ENCODE results near the gene TRH.

The TRH gene

DNA sequence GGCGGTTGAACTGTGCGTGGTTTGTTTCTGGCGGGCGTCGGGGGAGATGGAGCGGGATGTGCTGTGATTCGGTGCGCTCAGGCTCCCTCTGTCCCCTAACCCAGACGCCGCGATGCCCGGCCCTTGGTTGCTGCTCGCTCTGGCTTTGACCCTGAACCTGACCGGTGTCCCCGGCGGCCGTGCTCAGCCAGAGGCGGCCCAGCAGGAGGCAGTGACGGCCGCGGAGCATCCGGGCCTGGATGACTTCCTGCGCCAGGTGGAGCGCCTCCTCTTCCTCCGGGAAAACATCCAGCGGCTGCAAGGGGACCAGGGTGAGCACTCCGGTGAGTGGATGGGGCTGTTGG, 1.2 kb downstream of the TRH start:
- Histone ChIP-seq H3K9me3 (no peaks in the 10 kb centered on the region), H3K27ac (no peak overlapping the region), H3K36me3 (no peaks in the 10 kb centered on the region), H4K20me1 (peaks cover 16% of the 10 kb centered on the region; the same call in 1 of the 2 replicates), H3K4me2 (peak overlapping the region; percentile 93), H3K4me1 (peaks cover 22% of the 10 kb centered on the region), H3K4me3 (no peak overlapping the region), H3K9ac (no peak overlapping the region), H3K27me3 (peaks cover 46% of the 10 kb centered on the region)
- TF ChIP-seq Cebpa-rat (IDR thresholded peaks at IDR 0.05), result no peak

GRCh38 chr3:129976286-129976685, 1.8 kb downstream of the TRH start:
- Histone ChIP-seq H3K27ac (no peak overlapping the region), H3K36me3 (no peaks in the 10 kb centered on the region), H3K27me3 (peaks cover 46% of the 10 kb centered on the region), H3K4me2 (no peak overlapping the region; the same call in 1 of the 2 replicates), H3K9ac (no peak overlapping the region), H3K9me3 (no peaks in the 10 kb centered on the region), H3K4me1 (peaks cover 22% of the 10 kb centered on the region), H4K20me1 (peaks cover 16% of the 10 kb centered on the region; the same call in 1 of the 2 replicates), H3K4me3 (no peak overlapping the region)
- TF ChIP-seq Cebpa-rat (IDR thresholded peaks at IDR 0.05), result no peak

GRCh38 chr3:129978123-129978522, 3.6 kb downstream of the TRH start:
- H3K9me3 ChIP-seq, result no peaks in the 10 kb centered on the region
- no peak overlapping the region for H3K4me3 ChIP-seq
- no peak overlapping the region for H3K9ac ChIP-seq
- H4K20me1 ChIP-seq, result peaks cover 16% of the 10 kb centered on the region; the same call in 1 of the 2 replicates
- TF ChIP-seq Cebpa-rat (IDR thresholded peaks at IDR 0.05), result no peak
- no peaks in the 10 kb centered on the region for H3K36me3 ChIP-seq
- H3K4me2 ChIP-seq, result no peak overlapping the region
- peaks cover 40% of the 10 kb centered on the region for H3K27me3 ChIP-seq
- H3K4me1 ChIP-seq, result peaks cover 22% of the 10 kb centered on the region
- no peak overlapping the region for H3K27ac ChIP-seq

DNA sequence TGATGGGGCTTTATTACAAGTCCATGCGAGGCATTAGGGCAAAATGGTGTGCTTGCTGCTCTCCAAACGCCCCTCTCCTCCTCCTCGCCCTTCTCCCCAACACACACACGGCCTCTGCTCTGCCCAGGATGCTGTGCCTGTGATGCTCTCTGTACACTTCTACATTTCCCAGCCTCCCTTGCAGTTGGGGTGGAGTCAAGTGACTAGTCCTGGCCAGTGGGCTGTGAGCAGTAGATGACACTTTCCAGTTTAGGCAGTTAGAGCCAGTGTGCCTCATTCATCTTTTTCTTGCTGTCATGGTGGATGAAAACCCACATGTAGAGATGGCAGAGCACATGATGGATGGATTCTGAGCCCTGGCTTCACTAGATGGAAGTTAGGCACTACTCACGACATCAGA, 5.4 kb downstream of the TRH start:
- no peak overlapping the region for H3K27ac ChIP-seq
- peaks cover 13% of the 10 kb centered on the region; the same call in 1 of the 2 replicates for H4K20me1 ChIP-seq
- peaks cover 7% of the 10 kb centered on the region for H3K4me1 ChIP-seq
- no peak overlapping the region for H3K4me3 ChIP-seq
- H3K36me3 ChIP-seq, result no peaks in the 10 kb centered on the region
- H3K9ac ChIP-seq, result no peak overlapping the region
- peaks cover 22% of the 10 kb centered on the region for H3K27me3 ChIP-seq
- TF ChIP-seq Cebpa-rat (IDR thresholded peaks at IDR 0.05), result no peak
- H3K9me3 ChIP-seq, result no peaks in the 10 kb centered on the region
- H3K4me2 ChIP-seq, result no peak overlapping the region

GRCh38 chr3:129983561-129983960, 9.0 kb downstream of the TRH start:
- Histone ChIP-seq H3K36me3 (no peaks in the 10 kb centered on the region), H3K4me2 (no peak overlapping the region), H3K27ac (no peak overlapping the region), H3K4me1 (no peaks in the 10 kb centered on the region), H3K9ac (no peak overlapping the region), H3K9me3 (no peaks in the 10 kb centered on the region), H4K20me1 (no peaks in the 10 kb centered on the region), H3K4me3 (no peak overlapping the region), H3K27me3 (no peaks in the 10 kb centered on the region)
- no peak for TF ChIP-seq Cebpa-rat (IDR thresholded peaks at IDR 0.05)

GRCh38 chr3:129984125-129984524, 9.6 kb downstream of the TRH start:
- Histone ChIP-seq H3K4me3 (no peak overlapping the region), H3K4me1 (no peaks in the 10 kb centered on the region), H3K4me2 (no peak overlapping the region), H4K20me1 (no peaks in the 10 kb centered on the region), H3K9me3 (no peaks in the 10 kb centered on the region), H3K27me3 (no peaks in the 10 kb centered on the region), H3K9ac (no peak overlapping the region), H3K27ac (no peak overlapping the region), H3K36me3 (no peaks in the 10 kb centered on the region)
- no peak for TF ChIP-seq Cebpa-rat (IDR thresholded peaks at IDR 0.05)

- TF ChIP-seq Cebpa-rat (IDR thresholded peaks at IDR 0.05), result no peak
Measured at GRCh38 chr3:129985113-129985512, 10.6 kb downstream of the TRH start.

GRCh38 chr3:129988429-129988828, 13.9 kb downstream of the TRH start:
- TF ChIP-seq Cebpa-rat (IDR thresholded peaks at IDR 0.05), result no peak
- no peak overlapping the region for H3K9ac ChIP-seq

More at GRCh38 chr3:129985113-129985512, 10.6 kb downstream of the TRH start:
- Histone ChIP-seq H3K4me1 (no peaks in the 10 kb centered on the region), H3K36me3 (no peaks in the 10 kb centered on the region), H3K4me3 (no peak overlapping the region), H4K20me1 (no peaks in the 10 kb centered on the region), H3K4me2 (no peak overlapping the region), H3K27me3 (no peaks in the 10 kb centered on the region), H3K9ac (no peak overlapping the region), H3K9me3 (no peaks in the 10 kb centered on the region), H3K27ac (no peak overlapping the region)

GRCh38 chr3:129989414-129989813, 14.9 kb downstream of the TRH start:
- Histone ChIP-seq H4K20me1 (no peaks in the 10 kb centered on the region), H3K27ac (no peak overlapping the region), H3K9me3 (no peaks in the 10 kb centered on the region), H3K9ac (no peak overlapping the region), H3K4me1 (no peaks in the 10 kb centered on the region), H3K4me3 (no peak overlapping the region), H3K36me3 (no peaks in the 10 kb centered on the region), H3K27me3 (no peaks in the 10 kb centered on the region), H3K4me2 (no peak overlapping the region)
- TF ChIP-seq Cebpa-rat (IDR thresholded peaks at IDR 0.05), result no peak

More at GRCh38 chr3:129988429-129988828, 13.9 kb downstream of the TRH start:
- no peaks in the 10 kb centered on the region for H3K4me1 ChIP-seq
- H3K9me3 ChIP-seq, result no peaks in the 10 kb centered on the region
- no peaks in the 10 kb centered on the region for H3K36me3 ChIP-seq
- no peaks in the 10 kb centered on the region for H4K20me1 ChIP-seq
- no peak overlapping the region for H3K27ac ChIP-seq
- H3K27me3 ChIP-seq, result no peaks in the 10 kb centered on the region
- H3K4me3 ChIP-seq, result no peak overlapping the region
- no peak overlapping the region for H3K4me2 ChIP-seq

DNA sequence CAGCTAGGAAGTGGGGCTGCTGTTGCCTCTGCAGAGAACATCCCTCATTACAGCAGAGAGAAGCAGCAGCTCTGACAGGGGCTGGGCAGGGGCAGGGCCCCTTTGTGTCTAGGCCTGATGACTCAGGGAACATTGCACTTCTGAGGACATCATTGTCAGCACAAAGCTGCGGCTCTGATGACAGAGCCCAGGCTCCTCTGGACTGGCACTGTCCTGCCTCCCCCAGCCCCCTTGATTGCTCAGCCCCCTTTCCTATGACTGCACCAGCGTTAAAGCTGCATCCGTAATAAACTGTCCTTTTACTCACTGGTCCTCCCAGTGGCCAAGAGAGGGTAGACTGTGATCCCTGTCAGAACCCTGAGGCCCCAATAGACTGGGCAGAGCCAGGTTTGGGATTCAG, 18.3 kb downstream of the TRH start:
- no peaks in the 10 kb centered on the region for H3K36me3 ChIP-seq
- peaks cover 1% of the 10 kb centered on the region; the same call in 1 of the 2 replicates for H3K4me1 ChIP-seq
- H3K27me3 ChIP-seq, result no peaks in the 10 kb centered on the region
- H3K4me2 ChIP-seq, result no peak overlapping the region
- H3K27ac ChIP-seq, result no peak overlapping the region
- TF ChIP-seq Cebpa-rat (IDR thresholded peaks at IDR 0.05), result no peak
- no peak overlapping the region for H3K9ac ChIP-seq
- H3K4me3 ChIP-seq, result no peak overlapping the region
- H3K9me3 ChIP-seq, result no peaks in the 10 kb centered on the region
- no peaks in the 10 kb centered on the region for H4K20me1 ChIP-seq
